Adrenal gland (tissue), 12 donors: ENCODE measurements around the gene TASL. TPM values are rescaled to one million over a fixed set of nuclear protein-coding genes. Genes with fewer than 3 reads are reported as not detected.

Experiments
- DNase-seq, 7 donors: peaks; one replicate each; pipeline ENCODE4 v3.0.0-alpha.2; 2019 to 2020
- H3K27ac ChIP-seq, 5 donors: fragments of 200-600 bp; sonication (generic) in 4 of 5; 1 replicate in 3 of 5; 2 replicates in 2 of 5; pipeline versions ENCODE4 v1.5.1 to v1.8.0; 2016 to 2020; ENCODE audit warnings: mild to moderate bottlenecking in 1 of 5
- H3K27me3 ChIP-seq: fragments of 200-600 bp; 2 replicates; pipeline ENCODE4 v1.8.0; 2021
- H3K36me3 ChIP-seq, 2 donors: fragments of 200-600 bp; replicated peaks in 1 of 2; 1 replicate in 1 of 2; 2 replicates in 1 of 2; pipeline versions ENCODE4 v1.5.1 to v1.8.0; 2018 to 2022
- H3K4me1 ChIP-seq, 2 donors: fragments of 200-600 bp; replicated peaks in 1 of 2; 1 replicate in 1 of 2; 2 replicates in 1 of 2; pipeline versions ENCODE4 v1.5.1 to v1.8.0; 2018 to 2021
- H3K4me3 ChIP-seq, 4 donors: fragments of 200-600 bp; sonication (generic) in 3 of 4; one replicate each; pipeline ENCODE4 v1.5.1; 2016 to 2018
- H3K9me3 ChIP-seq, 3 donors: fragments of 200-600 bp; sonication (generic) in 1 of 3; replicated peaks in 1 of 3; 1 replicate in 2 of 3; 2 replicates in 1 of 3; pipeline versions ENCODE4 v1.5.1 to v1.8.0; 2016 to 2021
- CTCF ChIP-seq, 6 experiments: fragments of 450-650 bp in 4 of 6; fragments of 200-600 bp in 2 of 6; sonication (generic) in 1 of 6; IDR thresholded peaks; 1 replicate in 5 of 6; 2 replicates in 1 of 6; pipeline versions ENCODE4 v1.5.1 to v1.8.0; 2016 to 2021; ENCODE audit warnings: antibody characterized with exemption in 6 of 6, mild to moderate bottlenecking in 2 of 6, moderate library complexity in 1 of 6
- POLR2A ChIP-seq, 2 donors: fragments of 450-650 bp; IDR thresholded peaks; one replicate each; pipeline ENCODE4 v1.6.1; 2017; ENCODE audit warnings: antibody characterized with exemption in 2 of 2, mild to moderate bottlenecking in 2 of 2, moderate library complexity in 1 of 2
- WGBS, 4 donors: extraction: QIAGEN DNeasy Blood & Tissue Kit in 2 of 4; methylation state at CpG; one replicate each; pipeline versions ENCODE4 v1.1.5 to v1.1.7; 2013 to 2017; 5-methylcytosine and 5-hydroxymethylcytosine counted together
- intact Hi-C, 2 donors: fragments of 100-400 bp; cut with DNase I; formaldehyde crosslinking; loops; one replicate each; pipeline versions ENCODE4 v1.14.1 to v1.15.0; 2022 to 2023
- polyA plus RNA-seq, 3 donors: library from polyadenylated mRNA; stranded (reverse); fragments of 200-250 nt in 2 of 3; fragments of 350-450 nt in 1 of 3; fragmentation: Illumina TruSeq in 1 of 3; extraction: RNeasy Lipid Tissue Mini Kit (QIAGEN cat#74804) in 1 of 3; gene quantifications; one replicate each; pipeline ENCODE4 v1.2.3, GENCODE V29; 2013 to 2014
- total RNA-seq, 9 donors: library from RNA; depleted of rRNA in 4 of 9; stranded (reverse); fragments of >200 nt in 4 of 9; fragments of 120-200 nt in 1 of 9; fragmentation: NEBNext Ultra II Directional in 1 of 9; extraction: Animal tissue kit (Norgen Biotek cat#: 25700) in 1 of 9; gene quantifications; one replicate each; pipeline versions ENCODE4 v1.1.0 to v1.2.4, GENCODE V29; 2013 to 2023
- donor health status: healthy with polysubstance abuse.
- donor health status: Bipolar disorder and iron deficiency.
- donor health status: DM: yes; HTN: yes; CAD: no.
- donor health status: DM: no; HTN: no; CAD: no.
- donor health status: DM: no; HTN: no; CAD: no.
- donor health status: DM: yes; HTN: yes; CAD: no.

Gene TASL
- total and polyA plus RNA-seq, 12 donors: 0.44 to 2.9 (median 1.5) TPM

- intact Hi-C loops: no loop called here
- TF ChIP-seq CTCF (IDR thresholded peaks at IDR 0.05) (no peak), POLR2A (IDR thresholded peaks at IDR 0.05) (no peak)
- peaks cover 5% of the 10 kb centered on the region for H3K27me3 ChIP-seq
- no peaks in the 10 kb centered on the region for H3K36me3 ChIP-seq
- 82 to 95% (median 92%) methylated on average over 3 of the region's 3 CpGs for WGBS, 4 donors
- no peak overlapping the region for H3K4me3 ChIP-seq
- H3K27ac ChIP-seq: no peak overlapping the region
- peaks cover 0 to 6% (median 0%) of the 10 kb centered on the region in 3 donors for H3K9me3 ChIP-seq
- DNase-seq: no peak
- H3K4me1 ChIP-seq: no peaks in the 10 kb centered on the region
Observed at GRCh38 chrX:30620125-30620524, 42.6 kb upstream of the TASL start.

GRCh38 chrX:30618160-30618765, 40.7 kb upstream of the TASL start:
- no peak overlapping the region for H3K27ac ChIP-seq
- no peaks in the 10 kb centered on the region for H3K4me1 ChIP-seq
- DNase-seq: no peak
- intact Hi-C loops: no loop called here
- TF ChIP-seq POLR2A (IDR thresholded peaks at IDR 0.05): no peak
- no peak for TF ChIP-seq CTCF (IDR thresholded peaks at IDR 0.05)
- no peaks in the 10 kb centered on the region for H3K36me3 ChIP-seq
- peaks cover 0 to 6% (median 0%) of the 10 kb centered on the region in 3 donors for H3K9me3 ChIP-seq
- H3K27me3 ChIP-seq: peaks cover 5% of the 10 kb centered on the region
- no peak overlapping the region for H3K4me3 ChIP-seq
- 66 to 80% (median 71%) methylated on average over 7 of the region's 7 CpGs for WGBS, 4 donors

GRCh38 chrX:30615229-30615628, 37.7 kb upstream of the TASL start:
- Histone ChIP-seq H3K4me1 (no peaks in the 10 kb centered on the region), H3K4me3 (no peak overlapping the region), H3K36me3 (no peaks in the 10 kb centered on the region), H3K27me3 (no peaks in the 10 kb centered on the region), H3K9me3 (no peaks in the 10 kb centered on the region), H3K27ac (no peak overlapping the region)
- DNase-seq: no peak
- no peak for TF ChIP-seq CTCF (IDR thresholded peaks at IDR 0.05)
- TF ChIP-seq POLR2A (IDR thresholded peaks at IDR 0.05): no peak
- WGBS, 4 donors: 52 to 74% (median 63%) methylated on average over 4 of the region's 4 CpGs
- intact Hi-C loops: no loop called here

- WGBS, 4 donors: 48 to 63% (median 57%) methylated on average over 5 of the region's 5 CpGs
- intact Hi-C loops: no loop called here
- TF ChIP-seq CTCF (IDR thresholded peaks at IDR 0.05): no peak
- no peak for TF ChIP-seq POLR2A (IDR thresholded peaks at IDR 0.05)
Observed at GRCh38 chrX:30613721-30614120, 36.2 kb upstream of the TASL start.

More at GRCh38 chrX:30613721-30614120, 36.2 kb upstream of the TASL start:
- Histone ChIP-seq H3K36me3 (no peaks in the 10 kb centered on the region), H3K9me3 (no peaks in the 10 kb centered on the region), H3K4me1 (no peaks in the 10 kb centered on the region), H3K27ac (peak overlapping the region in 1 of 5 donors; percentile 44), H3K27me3 (no peaks in the 10 kb centered on the region), H3K4me3 (no peak overlapping the region)
- no peak for DNase-seq
